HL-60 (cell line): ENCODE measurements around the gene SNRPN.
"Not testable (repeated sequence)": the region's sequence is repeated elsewhere in the genome, so short reads cannot be mapped to it uniquely, and the experiment has no call there.

Experiments used
- DNase-seq, 2 experiments: peaks; one replicate each; pipeline ENCODE4 v3.0.0-alpha.2; 2010 to 2020; ENCODE audit warnings: low read depth in 1 of 2, low spot score in 1 of 2
- H3K27ac ChIP-seq: fragments of 250-450 bp; sonication (Bioruptor Pico); replicated peaks from 2 replicates; pipeline ENCODE4 v1.5.1; 2020; ENCODE audit warnings: mild to moderate bottlenecking, moderate library complexity
- H3K27me3 ChIP-seq: fragments of 250-450 bp; sonication (Bioruptor Pico); 2 replicates; pipeline ENCODE4 v1.5.1; 2021; ENCODE audit warnings: mild to moderate bottlenecking, moderate library complexity; ENCODE audit not compliant: insufficient read depth, poor library complexity, severe bottlenecking
- H3K4me3 ChIP-seq: replicated peaks from 2 replicates; pipeline ENCODE4 v1.5.1; 2011; ENCODE audit warnings: mild to moderate bottlenecking, control low read depth, low read length; ENCODE audit not compliant: insufficient read depth
- GABPA ChIP-seq: IDR thresholded peaks from 2 replicates; pipeline ENCODE4 v1.6.1; 2012; ENCODE audit warnings: low read depth
- POLR2AphosphoS5 ChIP-seq: IDR thresholded peaks from 2 replicates; pipeline ENCODE4 v1.6.1; 2012; ENCODE audit warnings: low read depth
- REST ChIP-seq: IDR thresholded peaks from 2 replicates; pipeline ENCODE4 v1.6.1; 2012; ENCODE audit warnings: low read depth; ENCODE audit not compliant: insufficient replicate concordance
- SPI1 ChIP-seq: IDR thresholded peaks from 2 replicates; pipeline ENCODE4 v1.6.1; 2012; ENCODE audit warnings: low read depth, mild to moderate bottlenecking, borderline replicate concordance
- TF ChIP-seq, protein P1 (sequence below): IDR thresholded peaks from one replicate; pipeline ENCODE4 v1.5.1; 2011; ENCODE audit warnings: low read length, control low read depth, inconsistent platforms; ENCODE audit not compliant: insufficient read depth

SNRPN gene

GRCh38 chr15:24924153-24924552, 30.6 kb upstream of the SNRPN start:
- TF ChIP-seq, protein P1, sequence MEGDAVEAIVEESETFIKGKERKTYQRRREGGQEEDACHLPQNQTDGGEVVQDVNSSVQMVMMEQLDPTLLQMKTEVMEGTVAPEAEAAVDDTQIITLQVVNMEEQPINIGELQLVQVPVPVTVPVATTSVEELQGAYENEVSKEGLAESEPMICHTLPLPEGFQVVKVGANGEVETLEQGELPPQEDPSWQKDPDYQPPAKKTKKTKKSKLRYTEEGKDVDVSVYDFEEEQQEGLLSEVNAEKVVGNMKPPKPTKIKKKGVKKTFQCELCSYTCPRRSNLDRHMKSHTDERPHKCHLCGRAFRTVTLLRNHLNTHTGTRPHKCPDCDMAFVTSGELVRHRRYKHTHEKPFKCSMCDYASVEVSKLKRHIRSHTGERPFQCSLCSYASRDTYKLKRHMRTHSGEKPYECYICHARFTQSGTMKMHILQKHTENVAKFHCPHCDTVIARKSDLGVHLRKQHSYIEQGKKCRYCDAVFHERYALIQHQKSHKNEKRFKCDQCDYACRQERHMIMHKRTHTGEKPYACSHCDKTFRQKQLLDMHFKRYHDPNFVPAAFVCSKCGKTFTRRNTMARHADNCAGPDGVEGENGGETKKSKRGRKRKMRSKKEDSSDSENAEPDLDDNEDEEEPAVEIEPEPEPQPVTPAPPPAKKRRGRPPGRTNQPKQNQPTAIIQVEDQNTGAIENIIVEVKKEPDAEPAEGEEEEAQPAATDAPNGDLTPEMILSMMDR: no peak
- TF ChIP-seq REST: no peak
- TF ChIP-seq GABPA: no peak
- TF ChIP-seq POLR2AphosphoS5: no peak
- no peak for TF ChIP-seq SPI1
- Histone ChIP-seq H3K27ac (no peak overlapping the region), H3K27me3 (no peaks in the 10 kb centered on the region), H3K4me3 (no peak overlapping the region)
- DNase-seq: no peak

DNA sequence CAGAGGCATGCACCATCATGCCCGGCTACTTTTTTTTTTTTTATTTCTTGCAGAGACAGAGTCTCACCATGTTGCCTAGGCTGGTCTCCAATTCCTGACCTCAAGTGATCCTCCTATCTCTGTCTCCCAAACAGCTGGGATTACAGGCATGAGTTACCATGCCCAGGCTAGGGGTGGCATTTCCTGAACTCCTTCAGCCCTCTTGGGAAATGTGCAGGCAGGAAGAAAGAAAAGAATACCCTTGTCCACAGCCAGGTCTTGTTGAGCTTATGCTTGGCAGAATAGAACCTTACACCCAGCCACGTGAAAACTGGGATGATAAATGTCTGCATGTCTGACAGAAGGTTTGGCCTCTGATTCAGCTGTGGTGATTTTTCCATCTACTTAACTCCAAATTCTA, 30.2 kb upstream of the SNRPN start:
- Histone ChIP-seq H3K27me3 (no peaks in the 10 kb centered on the region), H3K27ac (no peak overlapping the region), H3K4me3 (no peak overlapping the region)
- TF ChIP-seq SPI1: no peak
- no peak for TF ChIP-seq GABPA
- TF ChIP-seq, protein P1: no peak
- no peak for TF ChIP-seq POLR2AphosphoS5
- TF ChIP-seq REST: no peak
- no peak for DNase-seq

- H3K27me3 ChIP-seq, H3K4me3 ChIP-seq, DNase-seq, H3K27ac ChIP-seq: not testable (repeated sequence)
Observed at GRCh38 chr15:24931874-24932732, 22.7 kb upstream of the SNRPN start.

- no peak for DNase-seq
- no peaks in the 10 kb centered on the region for H3K27me3 ChIP-seq
- TF ChIP-seq POLR2AphosphoS5: no peak
- TF ChIP-seq REST: no peak
- no peak for TF ChIP-seq SPI1
- TF ChIP-seq, protein P1: no peak
- TF ChIP-seq GABPA: no peak
- H3K4me3 ChIP-seq: no peak overlapping the region
- H3K27ac ChIP-seq: no peak overlapping the region
Observed at GRCh38 chr15:24933716-24934115, 21.1 kb upstream of the SNRPN start.

DNA sequence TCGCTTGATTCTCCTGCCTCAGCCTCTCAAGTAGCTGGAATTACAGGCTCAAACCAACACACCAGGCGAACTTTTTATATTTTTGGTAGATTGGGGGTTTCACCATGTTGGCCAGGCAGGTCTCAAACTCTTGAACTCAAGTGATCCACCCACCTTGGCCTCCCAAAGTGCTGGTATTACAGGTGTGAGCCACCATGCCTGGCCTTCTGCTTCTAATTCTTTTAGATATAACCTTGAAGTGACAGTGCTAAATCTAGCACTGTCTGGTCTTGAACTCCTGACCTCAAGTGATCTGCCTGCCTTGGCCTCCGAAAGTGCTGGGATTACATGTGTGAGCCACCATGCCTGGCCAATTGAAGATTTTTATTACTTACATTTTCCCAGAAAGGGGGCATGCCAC, 16.6 kb upstream of the SNRPN start:
- not testable (repeated sequence) for DNase-seq, H3K27me3 ChIP-seq, H3K27ac ChIP-seq, H3K4me3 ChIP-seq
